Measurements from ENCODE around the gene PCNX2.
"Not testable (repeated sequence)": the region's sequence is repeated elsewhere in the genome, so short reads cannot be mapped to it uniquely, and the experiment has no call there.

PCNX2 gene

DNA sequence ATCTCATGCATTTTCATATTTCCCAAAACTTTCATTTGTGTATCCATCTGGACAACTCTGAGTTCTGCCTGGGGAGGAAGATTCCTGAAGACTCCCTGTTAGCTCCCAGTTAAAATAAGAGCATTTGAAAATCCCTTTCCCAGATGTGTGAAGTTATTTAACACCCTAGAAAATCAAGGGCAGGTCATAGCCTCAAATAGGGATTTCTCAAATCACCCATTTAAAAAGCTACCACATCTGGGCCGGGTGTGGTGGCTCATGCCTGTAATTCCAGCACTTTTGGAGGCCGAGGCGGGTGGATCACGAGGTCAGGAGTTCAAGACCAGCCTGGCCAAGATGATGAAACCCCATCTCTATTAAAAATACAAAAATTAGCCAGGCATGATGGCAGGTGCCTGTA is 214.7 kb downstream of the PCNX2 start:
- not testable (repeated sequence) for H3K4me3 ChIP-seq (ENCODE audit: low read length); H3K36me3 ChIP-seq (ENCODE audit: control insufficient read depth, insufficient read depth, low read length); H3K27me3 ChIP-seq (ENCODE audit: control insufficient read depth, insufficient read depth, low read length); H3K9me3 ChIP-seq (ENCODE audit: control insufficient read depth, low read length); H3K4me1 ChIP-seq (ENCODE audit: control insufficient read depth, insufficient read depth, low read length); H3K9ac ChIP-seq (ENCODE audit: low read length)

DNA sequence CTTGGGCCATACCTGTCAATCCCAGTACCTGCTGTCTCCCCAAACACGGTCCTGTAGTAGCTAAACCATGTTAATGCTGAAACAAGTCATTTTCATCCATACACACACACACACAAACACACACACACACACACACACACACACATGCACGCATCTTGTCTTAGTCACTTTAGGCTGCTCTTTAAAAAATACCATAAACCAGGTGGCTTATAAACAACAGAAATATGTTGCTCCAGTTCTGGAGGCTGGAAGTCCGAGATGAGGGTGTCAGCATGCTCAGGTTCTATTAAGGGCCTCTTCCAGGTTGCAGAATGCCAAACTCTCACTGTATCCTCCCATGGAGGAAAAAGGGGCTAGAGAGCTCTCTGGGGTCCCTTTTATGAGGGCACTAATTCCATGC is 215.2 kb downstream of the PCNX2 start:
- no peak overlapping the region for H3K9ac ChIP-seq (ENCODE audit: low read length)
- no peaks in the 10 kb centered on the region for H3K36me3 ChIP-seq (ENCODE audit: control insufficient read depth, insufficient read depth, low read length)
- no peaks in the 10 kb centered on the region for H3K4me1 ChIP-seq (ENCODE audit: control insufficient read depth, insufficient read depth, low read length)
- H3K4me3 ChIP-seq (ENCODE audit: low read length), result no peak overlapping the region
- no peaks in the 10 kb centered on the region for H3K9me3 ChIP-seq (ENCODE audit: control insufficient read depth, low read length)
- H3K27me3 ChIP-seq (ENCODE audit: control insufficient read depth, insufficient read depth, low read length), result no peaks in the 10 kb centered on the region

DNA sequence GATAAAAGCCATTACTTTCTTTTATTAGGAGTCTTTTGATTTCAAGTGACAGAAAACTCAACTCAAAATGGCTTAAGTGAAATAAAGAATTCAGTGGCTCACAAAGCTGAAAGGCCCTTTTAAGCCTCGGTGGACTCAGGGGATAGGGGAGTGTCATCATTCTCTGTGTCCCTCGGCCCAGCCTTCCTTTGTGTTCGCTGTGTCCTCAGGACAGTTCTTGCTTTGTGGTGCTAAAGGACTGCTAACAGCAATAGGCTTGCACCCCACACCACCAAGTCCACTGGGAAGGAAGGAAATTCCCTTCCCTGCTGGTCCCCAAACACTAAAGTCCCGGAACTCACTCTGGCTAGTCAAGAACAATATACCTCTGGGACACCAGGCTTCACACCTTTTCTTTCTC is 216.0 kb downstream of the PCNX2 start:
- no peak overlapping the region for H3K4me3 ChIP-seq (ENCODE audit: low read length)
- H3K9ac ChIP-seq (ENCODE audit: low read length), result no peak overlapping the region
- no peaks in the 10 kb centered on the region for H3K4me1 ChIP-seq (ENCODE audit: control insufficient read depth, insufficient read depth, low read length)
- H3K27me3 ChIP-seq (ENCODE audit: control insufficient read depth, insufficient read depth, low read length), result no peaks in the 10 kb centered on the region
- H3K9me3 ChIP-seq (ENCODE audit: control insufficient read depth, low read length), result no peaks in the 10 kb centered on the region
- no peaks in the 10 kb centered on the region for H3K36me3 ChIP-seq (ENCODE audit: control insufficient read depth, insufficient read depth, low read length)

DNA sequence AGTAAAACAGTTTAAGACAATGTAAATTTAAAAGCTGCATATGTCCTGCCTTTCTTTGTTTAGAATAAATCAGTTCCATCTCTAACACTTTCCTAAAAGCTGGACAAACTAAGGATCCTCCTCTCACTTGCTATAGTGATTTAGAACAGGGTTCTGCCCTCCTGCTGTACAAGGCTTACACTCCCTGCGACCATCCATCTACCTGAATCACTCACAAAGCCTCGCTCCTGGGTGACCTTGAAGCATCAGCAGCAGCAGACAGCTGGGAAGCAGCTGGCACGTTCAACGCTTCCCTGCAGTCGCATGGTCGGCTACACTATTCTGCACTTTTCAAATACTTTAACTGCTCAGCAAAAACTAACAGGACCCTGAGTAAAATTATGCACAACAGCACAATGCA is 217.1 kb downstream of the PCNX2 start:
- Histone ChIP-seq H3K36me3 (ENCODE audit: control insufficient read depth, insufficient read depth, low read length) (no peaks in the 10 kb centered on the region), H3K9me3 (ENCODE audit: control insufficient read depth, low read length) (no peaks in the 10 kb centered on the region), H3K9ac (ENCODE audit: low read length) (no peak overlapping the region), H3K4me3 (ENCODE audit: low read length) (no peak overlapping the region), H3K4me1 (ENCODE audit: control insufficient read depth, insufficient read depth, low read length) (no peaks in the 10 kb centered on the region), H3K27me3 (ENCODE audit: control insufficient read depth, insufficient read depth, low read length) (no peaks in the 10 kb centered on the region)

DNA sequence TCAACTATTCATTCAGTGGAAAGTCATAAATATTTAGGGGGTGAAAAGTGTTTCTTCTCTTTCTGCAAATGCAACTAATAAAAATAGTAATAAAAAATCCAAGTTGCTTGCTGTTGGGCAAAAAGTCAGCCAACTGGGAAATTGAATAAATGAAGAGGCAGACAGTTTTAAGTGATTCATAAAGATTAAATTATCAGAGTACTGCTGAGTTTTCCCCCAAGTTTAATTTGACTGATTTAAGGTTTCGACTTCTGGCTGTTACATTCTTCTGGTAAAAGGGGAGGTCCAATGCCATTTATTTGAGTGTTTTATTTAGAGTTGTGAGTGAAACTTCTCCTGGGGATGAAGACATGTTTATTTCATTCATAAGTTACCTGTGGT is 219.6 kb downstream of the PCNX2 start:
- no peaks in the 10 kb centered on the region for H3K27me3 ChIP-seq (ENCODE audit: control insufficient read depth, insufficient read depth, low read length)
- no peak overlapping the region for H3K4me3 ChIP-seq (ENCODE audit: low read length)
- H3K9me3 ChIP-seq (ENCODE audit: control insufficient read depth, low read length), result no peaks in the 10 kb centered on the region
- H3K4me1 ChIP-seq (ENCODE audit: control insufficient read depth, insufficient read depth, low read length), result no peaks in the 10 kb centered on the region
- no peaks in the 10 kb centered on the region for H3K36me3 ChIP-seq (ENCODE audit: control insufficient read depth, insufficient read depth, low read length)
- H3K9ac ChIP-seq (ENCODE audit: low read length), result no peak overlapping the region

DNA sequence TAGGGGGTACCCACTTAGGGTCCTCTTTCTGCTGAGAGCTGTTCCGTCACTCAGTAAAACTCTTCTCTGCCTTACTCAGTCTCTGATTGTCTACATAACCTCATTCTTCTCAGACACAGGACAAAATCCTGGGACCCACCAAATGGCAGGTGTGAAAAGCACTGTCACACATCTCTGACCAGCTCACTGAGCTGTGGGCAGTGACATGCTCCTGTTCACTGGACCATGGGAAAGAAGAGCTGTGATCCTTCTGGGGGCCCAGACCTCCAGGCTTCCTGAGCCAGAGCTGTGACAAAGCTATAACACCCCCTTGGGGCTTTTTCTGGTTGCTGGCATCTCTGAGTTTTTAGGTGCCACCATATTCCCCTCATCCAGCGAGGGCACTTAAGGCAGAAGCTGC is 229.4 kb downstream of the PCNX2 start:
- Histone ChIP-seq H3K4me1 (ENCODE audit: control insufficient read depth, insufficient read depth, low read length) (no peaks in the 10 kb centered on the region), H3K9ac (ENCODE audit: low read length) (no peak overlapping the region), H3K4me3 (ENCODE audit: low read length) (no peak overlapping the region), H3K36me3 (ENCODE audit: control insufficient read depth, insufficient read depth, low read length) (no peaks in the 10 kb centered on the region), H3K9me3 (ENCODE audit: control insufficient read depth, low read length) (no peaks in the 10 kb centered on the region), H3K27me3 (ENCODE audit: control insufficient read depth, insufficient read depth, low read length) (no peaks in the 10 kb centered on the region)

DNA sequence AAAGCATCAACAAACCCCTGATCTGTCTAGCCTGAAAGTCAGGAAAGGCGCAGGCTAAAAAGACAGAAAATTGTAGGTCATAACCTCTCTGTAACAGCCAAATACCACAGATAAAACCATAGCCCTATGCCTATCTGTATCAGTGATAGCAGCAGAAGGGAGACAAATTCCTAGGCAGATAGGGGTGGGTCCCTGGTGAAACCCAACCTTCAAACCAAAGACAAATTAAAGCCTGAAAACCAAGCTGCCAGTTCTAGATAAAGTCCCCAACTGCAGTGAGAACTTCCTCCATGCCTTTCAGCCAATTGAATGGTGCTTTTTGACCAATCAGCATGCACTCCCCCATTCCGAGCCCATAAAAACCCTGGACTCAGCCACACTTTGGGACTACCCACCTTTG is 229.8 kb downstream of the PCNX2 start:
- Histone ChIP-seq H3K36me3 (ENCODE audit: control insufficient read depth, insufficient read depth, low read length) (no peaks in the 10 kb centered on the region), H3K27me3 (ENCODE audit: control insufficient read depth, insufficient read depth, low read length) (no peaks in the 10 kb centered on the region), H3K9me3 (ENCODE audit: control insufficient read depth, low read length) (no peaks in the 10 kb centered on the region), H3K4me3 (ENCODE audit: low read length) (no peak overlapping the region), H3K9ac (ENCODE audit: low read length) (no peak overlapping the region), H3K4me1 (ENCODE audit: control insufficient read depth, insufficient read depth, low read length) (no peaks in the 10 kb centered on the region)

DNA sequence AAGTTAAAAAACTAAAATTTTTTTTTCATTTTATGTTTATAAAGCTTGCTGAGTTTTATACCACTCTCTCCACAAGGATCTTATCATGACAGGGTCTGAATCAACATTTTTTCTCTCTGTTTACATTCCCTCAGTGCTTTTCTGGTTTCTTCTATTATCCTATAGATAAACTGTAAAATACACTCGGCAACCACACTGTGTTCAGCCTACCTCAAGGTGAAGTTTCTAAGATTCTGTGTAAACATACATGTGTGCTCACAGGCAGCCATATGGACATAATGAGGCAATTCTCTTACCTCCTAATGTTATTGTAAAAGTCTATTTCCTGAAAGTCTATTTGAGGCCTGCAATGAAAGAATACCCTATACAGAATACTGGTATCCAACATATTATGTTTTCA is 230.5 kb downstream of the PCNX2 start:
- no peak overlapping the region for H3K9ac ChIP-seq (ENCODE audit: low read length)
- H3K4me3 ChIP-seq (ENCODE audit: low read length), result no peak overlapping the region
- no peaks in the 10 kb centered on the region for H3K9me3 ChIP-seq (ENCODE audit: control insufficient read depth, low read length)
- no peaks in the 10 kb centered on the region for H3K36me3 ChIP-seq (ENCODE audit: control insufficient read depth, insufficient read depth, low read length)
- H3K27me3 ChIP-seq (ENCODE audit: control insufficient read depth, insufficient read depth, low read length), result no peaks in the 10 kb centered on the region
- no peaks in the 10 kb centered on the region for H3K4me1 ChIP-seq (ENCODE audit: control insufficient read depth, insufficient read depth, low read length)

DNA sequence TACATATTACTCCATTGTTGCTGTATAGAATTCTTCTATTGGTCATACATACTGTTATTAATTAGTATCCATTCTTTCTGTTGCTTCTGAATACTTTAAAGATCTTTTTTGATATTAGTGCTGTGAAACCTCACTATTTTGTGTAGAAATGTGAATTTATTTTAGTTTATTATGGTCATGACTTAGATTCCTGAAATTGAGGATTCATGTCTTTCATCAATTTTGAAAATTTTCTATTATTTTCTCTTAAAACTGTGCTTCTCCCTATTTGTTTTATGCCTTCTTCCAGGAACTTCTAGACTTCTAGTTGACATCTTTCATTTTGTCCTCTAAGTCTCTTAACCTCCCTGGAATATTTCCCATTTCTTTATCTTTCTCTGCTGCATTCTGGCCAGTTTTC is 232.1 kb downstream of the PCNX2 start:
- no peaks in the 10 kb centered on the region for H3K27me3 ChIP-seq (ENCODE audit: control insufficient read depth, insufficient read depth, low read length)
- no peaks in the 10 kb centered on the region for H3K9me3 ChIP-seq (ENCODE audit: control insufficient read depth, low read length)
- no peaks in the 10 kb centered on the region for H3K36me3 ChIP-seq (ENCODE audit: control insufficient read depth, insufficient read depth, low read length)
- no peaks in the 10 kb centered on the region for H3K4me1 ChIP-seq (ENCODE audit: control insufficient read depth, insufficient read depth, low read length)
- H3K4me3 ChIP-seq (ENCODE audit: low read length), result no peak overlapping the region
- no peak overlapping the region for H3K9ac ChIP-seq (ENCODE audit: low read length)

DNA sequence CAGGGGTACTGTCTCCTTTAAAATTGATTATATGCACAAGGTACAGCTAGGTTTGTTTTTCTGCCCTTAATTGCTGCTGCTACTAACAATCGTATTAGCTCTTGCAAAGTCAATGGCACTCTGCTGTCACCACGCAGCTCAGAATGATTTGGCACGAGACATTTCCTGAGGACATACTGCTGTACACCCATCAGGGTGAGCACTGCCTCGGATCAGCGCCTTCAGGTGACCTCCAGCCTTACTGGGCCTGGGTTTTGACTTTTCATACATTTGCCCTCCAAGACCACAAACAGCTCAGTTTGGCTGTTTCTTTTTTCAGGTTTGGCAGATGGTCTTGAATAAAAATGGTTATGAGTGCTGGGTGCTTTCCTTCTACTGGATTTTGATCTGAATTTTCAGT is 234.3 kb downstream of the PCNX2 start:
- Histone ChIP-seq H3K9ac (ENCODE audit: low read length) (no peak overlapping the region), H3K4me3 (ENCODE audit: low read length) (no peak overlapping the region), H3K27me3 (ENCODE audit: control insufficient read depth, insufficient read depth, low read length) (no peaks in the 10 kb centered on the region)

DNA sequence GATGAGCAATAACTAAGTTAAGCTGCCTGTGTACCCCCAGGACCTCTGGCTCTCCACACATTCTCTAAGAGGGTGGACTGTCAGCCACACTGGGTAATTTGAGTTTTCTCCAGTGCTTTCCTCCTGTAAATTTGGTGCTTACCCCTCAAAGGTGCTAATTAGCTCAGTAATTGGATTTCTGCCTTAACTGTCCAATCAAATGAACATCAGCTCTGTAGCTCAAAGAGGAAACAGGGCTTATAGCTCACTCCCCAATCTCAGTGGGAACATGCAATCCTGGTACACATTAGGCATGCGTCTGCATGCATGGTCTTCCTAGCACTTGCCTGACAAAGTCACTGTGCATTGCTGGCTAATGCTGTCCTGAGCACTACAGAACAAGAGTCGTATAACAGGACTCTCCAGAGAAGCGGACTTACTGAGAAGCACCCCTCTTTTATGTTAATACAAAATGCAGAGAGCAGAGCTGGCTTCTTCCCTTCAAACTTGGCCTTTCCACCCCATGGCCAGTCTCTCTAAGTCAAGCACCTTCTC is 235.0 kb downstream of the PCNX2 start:
- H3K36me3 ChIP-seq (ENCODE audit: control insufficient read depth, insufficient read depth, low read length), result no peaks in the 10 kb centered on the region
- H3K4me3 ChIP-seq (ENCODE audit: low read length), result no peak overlapping the region
- H3K9me3 ChIP-seq (ENCODE audit: control insufficient read depth, low read length), result no peaks in the 10 kb centered on the region

More for the DNA sequence above, 234.3 kb downstream of the PCNX2 start:
- H3K36me3 ChIP-seq (ENCODE audit: control insufficient read depth, insufficient read depth, low read length), result no peaks in the 10 kb centered on the region
- no peaks in the 10 kb centered on the region for H3K9me3 ChIP-seq (ENCODE audit: control insufficient read depth, low read length)
- no peaks in the 10 kb centered on the region for H3K4me1 ChIP-seq (ENCODE audit: control insufficient read depth, insufficient read depth, low read length)

DNA sequence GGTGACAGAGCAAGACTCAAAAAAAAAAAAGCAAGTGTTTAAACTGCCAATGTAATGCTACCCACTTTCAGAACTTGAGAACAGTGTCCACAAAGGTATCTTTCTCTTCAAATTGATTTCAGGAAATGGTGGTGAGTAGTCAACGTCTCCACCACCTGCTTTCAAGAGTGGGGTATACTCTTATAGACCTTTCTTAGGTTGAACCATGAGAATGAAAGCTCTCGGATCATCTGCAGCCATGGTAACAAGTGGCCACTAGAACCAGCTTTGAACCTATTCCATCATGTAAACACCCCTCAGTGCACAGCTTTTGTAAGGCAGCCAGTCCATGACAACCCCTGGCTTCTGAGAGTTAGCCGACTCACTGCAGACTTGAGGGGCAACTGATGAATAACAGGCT is 237.7 kb downstream of the PCNX2 start:
- Histone ChIP-seq H3K4me3 (ENCODE audit: low read length) (no peak overlapping the region), H3K9me3 (ENCODE audit: control insufficient read depth, low read length) (no peaks in the 10 kb centered on the region), H3K4me1 (ENCODE audit: control insufficient read depth, insufficient read depth, low read length) (no peaks in the 10 kb centered on the region), H3K9ac (ENCODE audit: low read length) (no peak overlapping the region), H3K27me3 (ENCODE audit: control insufficient read depth, insufficient read depth, low read length) (no peaks in the 10 kb centered on the region), H3K36me3 (ENCODE audit: control insufficient read depth, insufficient read depth, low read length) (no peaks in the 10 kb centered on the region)

More for the DNA sequence above, 235.0 kb downstream of the PCNX2 start:
- no peak overlapping the region for H3K9ac ChIP-seq (ENCODE audit: low read length)
- H3K27me3 ChIP-seq (ENCODE audit: control insufficient read depth, insufficient read depth, low read length), result no peaks in the 10 kb centered on the region
- no peaks in the 10 kb centered on the region for H3K4me1 ChIP-seq (ENCODE audit: control insufficient read depth, insufficient read depth, low read length)

DNA sequence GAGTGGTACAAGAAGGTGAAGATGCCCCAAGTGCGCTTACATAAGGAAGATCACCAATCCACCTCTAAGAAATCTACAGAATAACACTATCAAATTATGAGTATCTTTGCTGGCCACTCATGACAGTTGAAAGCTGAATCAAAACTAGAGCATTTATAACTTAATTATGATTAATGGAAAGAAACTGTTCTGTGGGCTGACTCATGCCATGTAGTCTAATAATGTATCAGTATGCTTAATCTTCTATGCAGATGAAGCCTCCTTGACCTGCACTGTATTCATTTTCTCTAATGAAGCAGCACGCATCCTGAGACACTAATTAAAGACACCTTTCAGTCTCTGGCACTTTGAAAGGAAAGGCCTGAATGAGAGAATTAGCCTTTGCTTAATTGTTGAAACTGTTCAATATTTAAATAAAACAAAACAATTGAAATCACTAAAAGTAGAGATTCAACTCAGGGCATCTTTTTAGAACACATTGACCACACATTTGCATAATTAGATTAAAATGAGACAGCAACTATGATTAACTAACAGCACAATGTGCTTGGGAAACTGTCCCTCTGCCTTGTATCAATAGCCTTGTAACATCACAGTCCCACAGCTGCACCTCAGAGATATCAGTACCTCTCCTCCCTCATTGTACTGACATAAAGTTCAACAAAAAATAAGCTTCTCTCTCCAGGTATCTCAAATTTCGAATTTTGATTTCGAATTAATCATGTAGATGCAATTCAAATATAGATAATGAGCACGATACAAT is 239.5 kb downstream of the PCNX2 start:
- H3K4me3 ChIP-seq (ENCODE audit: low read length), result no peak overlapping the region
- no peaks in the 10 kb centered on the region for H3K27me3 ChIP-seq (ENCODE audit: control insufficient read depth, insufficient read depth, low read length)
- H3K9ac ChIP-seq (ENCODE audit: low read length), result no peak overlapping the region
- H3K36me3 ChIP-seq (ENCODE audit: control insufficient read depth, insufficient read depth, low read length), result no peaks in the 10 kb centered on the region
- no peaks in the 10 kb centered on the region for H3K4me1 ChIP-seq (ENCODE audit: control insufficient read depth, insufficient read depth, low read length)
- H3K9me3 ChIP-seq (ENCODE audit: control insufficient read depth, low read length), result no peaks in the 10 kb centered on the region

All from mucosa of stomach (tissue), 1 donor.